Measurements from ENCODE around the gene TPCN2.

TPCN2 gene

GRCh38 chr11:69057236-69057635 is 8.5 kb downstream of the TPCN2 start:
- DNase-seq (ENCODE audit: low read depth, low spot score): no peak

- DNase-seq (ENCODE audit: low read depth, low spot score): no peak
Observed at GRCh38 chr11:69057801-69058200, 9.1 kb downstream of the TPCN2 start.

GRCh38 chr11:69058511-69059270 is 10.0 kb downstream of the TPCN2 start:
- DNase-seq (ENCODE audit: low read depth, low spot score): no peak

- DNase-seq (ENCODE audit: low read depth, low spot score): no peak
Observed at GRCh38 chr11:69059429-69059828, 10.7 kb downstream of the TPCN2 start.

- no peak for DNase-seq (ENCODE audit: low read depth, low spot score)
Observed at GRCh38 chr11:69059985-69060384, 11.3 kb downstream of the TPCN2 start.

- no peak for DNase-seq (ENCODE audit: low read depth, low spot score)
Observed at GRCh38 chr11:69060806-69061712, 12.3 kb downstream of the TPCN2 start.

GRCh38 chr11:69061713-69062053 is 13.0 kb downstream of the TPCN2 start:
- DNase-seq (ENCODE audit: low read depth, low spot score): no peak

- DNase-seq (ENCODE audit: low read depth, low spot score): no peak
Observed at GRCh38 chr11:69062169-69062855, 13.6 kb downstream of the TPCN2 start.

GRCh38 chr11:69062873-69063651 is 14.3 kb downstream of the TPCN2 start:
- no peak for DNase-seq (ENCODE audit: low read depth, low spot score)

- DNase-seq (ENCODE audit: low read depth, low spot score): no peak
Observed at GRCh38 chr11:69063652-69064260, 15.0 kb downstream of the TPCN2 start.

GRCh38 chr11:69064394-69064957 is 15.7 kb downstream of the TPCN2 start:
- no peak for DNase-seq (ENCODE audit: low read depth, low spot score)

- DNase-seq (ENCODE audit: low read depth, low spot score): no peak
Observed at GRCh38 chr11:69065147-69065710, 16.5 kb downstream of the TPCN2 start.

- DNase-seq (ENCODE audit: low read depth, low spot score): no peak
Observed at GRCh38 chr11:69066122-69067112, 17.7 kb downstream of the TPCN2 start.

- no peak for DNase-seq (ENCODE audit: low read depth, low spot score)
Observed at GRCh38 chr11:69067200-69067599, 18.5 kb downstream of the TPCN2 start.

- no peak for DNase-seq (ENCODE audit: low read depth, low spot score)
Observed at GRCh38 chr11:69071086-69071800, 22.5 kb downstream of the TPCN2 start.

- DNase-seq (ENCODE audit: low read depth, low spot score): no peak
Observed at GRCh38 chr11:69071956-69072355, 23.2 kb downstream of the TPCN2 start.

GRCh38 chr11:69073469-69073868 is 24.7 kb downstream of the TPCN2 start:
- no peak for DNase-seq (ENCODE audit: low read depth, low spot score)

GRCh38 chr11:69074375-69075140 is 25.8 kb downstream of the TPCN2 start:
- no peak for DNase-seq (ENCODE audit: low read depth, low spot score)
